GM18499 (cell line): Measurements from ENCODE around the gene ATP8B4.
"Not testable (repeated sequence)": the region's sequence is repeated elsewhere in the genome, so short reads cannot be mapped to it uniquely, and the experiment has no call there.

Experiments
- ATAC-seq: cut with Tn5 transposase; IDR thresholded peaks from one replicate; pipeline ENCODE4 v1.9.1; 2021; ENCODE audit warnings: moderate number of reproducible peaks; ENCODE audit not compliant: insufficient read depth, unreplicated experiment

ATP8B4 gene, protein sequence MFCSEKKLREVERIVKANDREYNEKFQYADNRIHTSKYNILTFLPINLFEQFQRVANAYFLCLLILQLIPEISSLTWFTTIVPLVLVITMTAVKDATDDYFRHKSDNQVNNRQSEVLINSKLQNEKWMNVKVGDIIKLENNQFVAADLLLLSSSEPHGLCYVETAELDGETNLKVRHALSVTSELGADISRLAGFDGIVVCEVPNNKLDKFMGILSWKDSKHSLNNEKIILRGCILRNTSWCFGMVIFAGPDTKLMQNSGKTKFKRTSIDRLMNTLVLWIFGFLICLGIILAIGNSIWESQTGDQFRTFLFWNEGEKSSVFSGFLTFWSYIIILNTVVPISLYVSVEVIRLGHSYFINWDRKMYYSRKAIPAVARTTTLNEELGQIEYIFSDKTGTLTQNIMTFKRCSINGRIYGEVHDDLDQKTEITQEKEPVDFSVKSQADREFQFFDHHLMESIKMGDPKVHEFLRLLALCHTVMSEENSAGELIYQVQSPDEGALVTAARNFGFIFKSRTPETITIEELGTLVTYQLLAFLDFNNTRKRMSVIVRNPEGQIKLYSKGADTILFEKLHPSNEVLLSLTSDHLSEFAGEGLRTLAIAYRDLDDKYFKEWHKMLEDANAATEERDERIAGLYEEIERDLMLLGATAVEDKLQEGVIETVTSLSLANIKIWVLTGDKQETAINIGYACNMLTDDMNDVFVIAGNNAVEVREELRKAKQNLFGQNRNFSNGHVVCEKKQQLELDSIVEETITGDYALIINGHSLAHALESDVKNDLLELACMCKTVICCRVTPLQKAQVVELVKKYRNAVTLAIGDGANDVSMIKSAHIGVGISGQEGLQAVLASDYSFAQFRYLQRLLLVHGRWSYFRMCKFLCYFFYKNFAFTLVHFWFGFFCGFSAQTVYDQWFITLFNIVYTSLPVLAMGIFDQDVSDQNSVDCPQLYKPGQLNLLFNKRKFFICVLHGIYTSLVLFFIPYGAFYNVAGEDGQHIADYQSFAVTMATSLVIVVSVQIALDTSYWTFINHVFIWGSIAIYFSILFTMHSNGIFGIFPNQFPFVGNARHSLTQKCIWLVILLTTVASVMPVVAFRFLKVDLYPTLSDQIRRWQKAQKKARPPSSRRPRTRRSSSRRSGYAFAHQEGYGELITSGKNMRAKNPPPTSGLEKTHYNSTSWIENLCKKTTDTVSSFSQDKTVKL

GRCh38 chr15:50119063-50120040 lies at the start of gene ATP8B4:
ATP8B4 (minus strand) TSS chr15:50119233; CDS start chr15:50106966, 12,267 bp downstream.
- ATAC-seq: no peak

DNA sequence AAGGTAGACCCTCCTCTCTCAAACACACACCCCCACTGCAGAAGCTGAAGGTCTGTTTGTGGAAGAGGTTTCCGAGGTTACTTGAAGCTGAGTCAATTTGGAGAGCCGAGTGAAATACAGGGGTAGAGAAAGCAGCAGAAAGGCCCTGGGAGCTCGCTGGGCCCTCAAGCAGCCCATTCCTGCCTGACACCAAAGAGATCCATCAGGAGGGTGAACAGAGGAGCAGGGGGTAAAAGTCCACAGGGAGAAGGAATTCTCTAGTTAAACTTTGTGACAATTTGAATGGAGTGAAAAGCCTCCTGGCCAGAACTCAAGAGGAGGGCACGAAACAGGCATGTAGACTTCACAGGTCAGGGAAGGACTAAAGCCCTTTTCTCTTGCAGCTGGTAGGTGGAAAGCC lies 49.3 kb upstream of the ATP8B4 start:
- no peak for ATAC-seq

- ATAC-seq: no peak
Observed at GRCh38 chr15:50167110-50167509, 48.1 kb upstream of the ATP8B4 start.

DNA sequence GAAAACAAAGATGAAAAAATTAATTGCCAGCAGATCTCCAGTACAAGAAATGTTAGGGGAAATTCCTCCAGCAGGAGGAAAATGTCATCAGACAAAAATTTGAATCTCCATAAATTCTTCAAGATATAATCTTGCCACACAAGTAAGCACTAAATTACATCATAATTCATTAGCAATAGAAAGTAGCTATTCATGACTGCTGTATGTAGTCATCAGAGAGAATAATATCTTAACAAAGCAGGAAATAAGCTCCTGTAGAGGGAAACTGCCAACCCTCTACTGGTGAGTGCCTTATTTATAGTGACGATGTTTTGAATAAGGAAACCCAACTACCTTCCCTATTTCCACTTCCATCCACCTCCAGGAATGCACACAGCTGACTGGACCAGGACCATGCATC lies 47.2 kb upstream of the ATP8B4 start:
- no peak for ATAC-seq

GRCh38 chr15:50164458-50164857 lies 45.4 kb upstream of the ATP8B4 start:
- no peak for ATAC-seq

DNA sequence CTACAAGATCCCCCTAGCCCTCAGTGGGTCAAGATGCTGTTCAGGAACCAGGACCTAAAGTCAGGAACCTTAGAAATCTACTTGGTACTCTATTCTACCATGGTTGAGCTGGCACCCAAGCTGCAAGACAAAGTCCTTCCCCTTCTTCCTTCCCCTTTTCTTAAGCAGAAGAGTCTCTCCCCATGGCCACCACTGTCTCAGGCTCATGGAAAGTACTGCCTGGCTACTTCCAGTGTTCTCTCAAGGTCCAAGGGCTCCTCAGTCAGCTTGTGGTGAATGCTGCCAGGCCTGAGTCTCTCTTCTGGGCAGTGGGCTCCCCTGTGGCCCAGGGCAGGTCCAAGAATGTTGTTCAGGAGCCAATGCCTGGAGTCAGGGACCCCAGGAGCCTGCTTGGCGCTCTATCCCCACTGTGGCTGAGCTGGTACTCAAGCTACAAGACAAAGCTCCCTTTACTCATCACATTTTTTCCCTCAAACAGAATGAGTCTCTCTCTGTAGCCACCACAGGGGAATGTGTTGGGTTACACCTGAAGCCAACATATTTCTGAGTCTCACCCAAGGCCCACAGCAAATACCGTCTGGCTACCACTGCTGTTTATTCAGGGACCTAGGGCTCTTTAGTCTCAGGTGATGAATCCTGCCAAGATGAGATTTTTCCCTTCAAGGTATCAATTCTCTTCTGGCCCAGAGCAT lies 44.8 kb upstream of the ATP8B4 start:
- no peak for ATAC-seq

DNA sequence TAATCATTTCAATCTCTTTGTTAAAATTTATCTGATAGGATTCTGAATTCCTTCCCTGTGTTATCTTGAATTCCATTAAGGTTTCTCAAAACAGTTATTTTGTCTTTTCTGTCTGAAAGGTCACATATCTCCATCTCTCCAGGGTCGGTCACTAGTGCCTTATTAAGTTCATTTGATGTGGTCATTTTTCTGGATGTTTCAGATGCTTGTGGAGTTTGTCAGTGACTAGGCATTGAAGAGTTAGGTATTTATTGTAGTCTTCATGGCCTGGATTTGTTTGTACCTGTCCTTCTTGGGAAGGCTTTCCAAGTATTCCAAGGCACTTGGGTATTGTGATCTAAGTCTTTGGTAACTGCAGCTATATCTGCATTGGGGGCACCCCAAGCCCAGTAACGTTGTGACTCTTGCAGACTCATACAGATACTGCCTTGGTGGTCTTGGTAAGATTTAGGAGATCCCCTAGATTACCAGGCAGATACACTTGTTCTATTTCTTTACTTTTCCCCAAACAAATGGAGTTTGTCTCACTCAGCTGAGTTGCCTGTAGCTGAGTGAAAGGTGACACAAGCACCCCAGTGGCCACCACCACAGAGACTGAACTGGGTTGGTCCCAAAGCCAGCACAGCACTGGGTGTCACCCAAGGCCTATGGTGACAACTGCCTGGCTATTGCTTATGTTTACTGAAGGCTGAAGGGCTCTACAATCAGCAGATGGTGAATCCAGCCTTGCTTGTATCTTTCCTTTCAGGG lies 44.1 kb upstream of the ATP8B4 start:
- ATAC-seq: no peak

GRCh38 chr15:50158236-50158635 lies 39.2 kb upstream of the ATP8B4 start:
- ATAC-seq: not testable (repeated sequence)

GRCh38 chr15:50151476-50151875 lies 32.4 kb upstream of the ATP8B4 start:
- no peak for ATAC-seq

GRCh38 chr15:50150851-50151250 lies 31.8 kb upstream of the ATP8B4 start:
- ATAC-seq: no peak

GRCh38 chr15:50150349-50150748 lies 31.3 kb upstream of the ATP8B4 start:
- no peak for ATAC-seq

GRCh38 chr15:50149090-50149489 lies 30.1 kb upstream of the ATP8B4 start:
- ATAC-seq: no peak

- ATAC-seq: no peak
Observed at GRCh38 chr15:50148362-50148963, 29.4 kb upstream of the ATP8B4 start.

DNA sequence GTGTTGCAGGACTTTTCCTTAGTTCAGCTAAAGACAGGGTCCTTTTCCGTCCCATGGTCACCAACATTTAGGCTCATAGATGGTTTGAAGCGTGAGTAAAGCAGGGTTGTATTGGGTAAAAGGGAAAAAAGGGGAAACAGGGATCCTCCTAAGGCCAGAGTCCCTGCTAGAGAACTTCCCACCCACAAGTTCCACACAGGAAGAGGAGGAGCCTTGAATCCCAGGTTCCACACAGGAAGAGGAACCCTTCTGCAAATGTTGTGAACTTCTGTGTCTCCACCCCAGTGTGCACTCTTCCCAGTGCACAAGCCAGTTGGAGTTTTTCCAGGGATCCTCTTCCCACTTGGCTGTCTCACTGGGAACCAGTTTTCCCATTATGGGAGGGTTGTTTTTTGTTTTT lies 27.6 kb upstream of the ATP8B4 start:
- ATAC-seq: no peak

GRCh38 chr15:50145451-50145872 lies 26.4 kb upstream of the ATP8B4 start:
- no peak for ATAC-seq

DNA sequence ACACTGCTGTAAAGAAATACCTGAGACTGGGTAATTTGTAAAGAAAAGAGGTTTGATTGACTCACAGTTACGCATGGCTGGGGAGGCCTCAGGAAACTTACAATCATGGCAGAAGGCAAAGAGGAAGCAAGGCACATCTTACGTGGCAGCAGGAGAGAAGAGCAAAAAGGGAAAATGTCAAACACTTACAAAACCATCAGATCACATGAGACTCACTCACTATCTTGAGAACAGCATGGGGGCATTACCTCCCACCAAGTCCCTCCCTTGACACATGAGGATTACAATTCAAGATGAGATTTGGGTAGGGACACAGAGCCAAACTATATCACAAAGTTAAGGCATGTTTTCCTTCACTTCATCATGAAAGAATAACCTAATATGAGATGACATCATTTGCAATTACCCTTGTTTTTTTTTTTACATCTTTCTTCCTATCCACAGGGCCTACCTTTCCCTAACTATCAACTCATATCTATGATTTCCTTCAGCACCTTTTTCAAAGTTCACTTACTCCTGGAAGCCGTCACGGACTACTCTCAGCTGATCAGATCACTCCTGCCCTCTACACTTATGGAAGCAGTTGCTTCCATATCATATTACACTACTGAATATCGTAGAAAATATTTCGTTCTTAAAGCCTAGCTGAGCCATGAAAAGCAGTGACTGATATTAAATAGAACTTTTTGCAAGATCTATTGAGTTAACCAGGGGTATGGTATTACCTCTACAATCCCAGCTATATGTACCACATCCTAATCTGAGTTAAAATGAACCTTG lies 25.5 kb upstream of the ATP8B4 start:
- ATAC-seq: no peak

- ATAC-seq: no peak
Observed at GRCh38 chr15:50143255-50143860, 24.3 kb upstream of the ATP8B4 start.
